HCT116 (cell line): Measurements from ENCODE around the gene PRPH2. TPM values are rescaled to one million over a fixed set of nuclear protein-coding genes. Genes with fewer than 3 reads are reported as not detected.

Experiments
- ATAC-seq: fragments of 200-7000 bp; cut with Tn5 transposase; 2 replicates; pipeline ENCODE4 v1.9.1; 2020; ENCODE audit warnings: mild to moderate bottlenecking, moderate library complexity
- BruUV-seq: library from RNA; stranded (reverse); fragments of 400-500 nt; replicated peaks from 2 replicates; lab custom pipeline; 2021; lab: Mats Ljungman, UMichigan
- CTCF ChIA-PET: fragments of 300-600 bp; sonication (Branson Sonifier 250); formaldehyde crosslinking; loops from one replicate; lab custom pipeline; 2021; ENCODE audit warnings: antibody characterized with exemption; lab: Charles Lee
- POLR2A ChIA-PET: fragments of 300-600, 350-600 bp; sonication (Branson Sonifier 250); formaldehyde crosslinking; loops from one replicate; lab custom pipeline; 2021; ENCODE audit warnings: antibody characterized with exemption; lab: Charles Lee
- RAD21 ChIA-PET, 2 experiments: fragments of 300-600 bp; sonication (Branson Sonifier 250); formaldehyde crosslinking; loops; one replicate each; lab custom pipeline; 2023; ENCODE audit warnings: low total read pairs in 2 of 2; ENCODE audit not compliant: uncharacterized antibody in 2 of 2, unreplicated experiment in 2 of 2, low non-redundant PET in 1 of 2; lab: Charles Lee
- DNase-seq: peaks from one replicate; pipeline ENCODE4 v3.0.0-alpha.2; 2010; ENCODE audit warnings: low read depth, low spot score
- H2AFZ ChIP-seq: fragments of 200-600 bp; shearing (Covaris generic), sonication (generic); 2 replicates; pipeline ENCODE4 v1.6.1; 2017; ENCODE audit warnings: low read depth, mixed run types, mixed read lengths, antibody characterized with exemption, low read length; ENCODE audit not compliant: poor library complexity, severe bottlenecking
- H3K27ac ChIP-seq: 2 replicates; pipeline ENCODE4 v1.5.1; 2012; ENCODE audit warnings: low read depth, low read length
- H3K27me3 ChIP-seq: fragments of 200-600 bp; sonication (generic); 2 replicates; pipeline ENCODE4 v1.6.1; 2016; ENCODE audit warnings: mixed run types, low read length, mixed read lengths; ENCODE audit not compliant: insufficient read depth
- H3K36me3 ChIP-seq, 2 experiments: fragments of 200-500 bp in 1 of 2; fragments of 200-600 bp in 1 of 2; sonication (Bioruptor generic) in 1 of 2; sonication (generic) in 1 of 2; 2 replicates each; pipeline versions ENCODE4 v1.5.1 to v1.6.1; 2014 to 2016; ENCODE audit warnings: low read length in 2 of 2, inconsistent platforms in 1 of 2, mixed read lengths in 1 of 2, mixed run types in 1 of 2; ENCODE audit not compliant: insufficient read depth in 2 of 2, control insufficient read depth in 1 of 2
- H3K4me1 ChIP-seq, 2 experiments: fragments of 200-600 bp in 1 of 2; sonication (generic) in 1 of 2; 2 replicates each; pipeline versions ENCODE4 v1.5.1 to v1.6.1; 2012 to 2017; ENCODE audit warnings: low read length in 2 of 2, inconsistent platforms in 1 of 2, mild to moderate bottlenecking in 1 of 2, mixed read lengths in 1 of 2, mixed run types in 1 of 2, moderate library complexity in 1 of 2; ENCODE audit not compliant: insufficient read depth in 2 of 2, control insufficient read depth in 1 of 2
- H3K4me2 ChIP-seq: fragments of 200-600 bp; sonication (generic); 2 replicates; pipeline ENCODE4 v1.6.1; 2017; ENCODE audit warnings: mixed run types, low read length, mixed read lengths
- H3K4me3 ChIP-seq, 2 experiments: fragments of 200-600 bp in 1 of 2; sonication (generic) in 1 of 2; replicated peaks in 1 of 2; 2 replicates each; pipeline ENCODE4 v1.5.1; 2011 to 2016; ENCODE audit warnings: low read length in 2 of 2, control low read depth in 1 of 2, low read depth in 1 of 2, mild to moderate bottlenecking in 1 of 2, mixed read lengths in 1 of 2, mixed run types in 1 of 2
- H3K79me2 ChIP-seq: fragments of 200-600 bp; sonication (generic); 2 replicates; pipeline ENCODE4 v1.6.1; 2017; ENCODE audit warnings: mild to moderate bottlenecking, mixed run types, low read length, moderate library complexity, mixed read lengths; ENCODE audit not compliant: insufficient read depth
- H3K9ac ChIP-seq: fragments of 200-600 bp; sonication (generic); 2 replicates; pipeline ENCODE4 v1.6.1; 2016; ENCODE audit warnings: low read length, mixed read lengths
- H3K9me2 ChIP-seq: fragments of 200-600 bp; sonication (generic), shearing (Covaris generic); 2 replicates; pipeline ENCODE4 v1.6.1; 2017; ENCODE audit warnings: mixed run types, mild to moderate bottlenecking, moderate library complexity; ENCODE audit not compliant: insufficient read depth
- H3K9me3 ChIP-seq, 2 experiments: fragments of 200-500 bp in 1 of 2; fragments of 200-600 bp in 1 of 2; sonication (Bioruptor generic) in 1 of 2; sonication (generic) in 1 of 2; 2 replicates each; pipeline ENCODE4 v1.6.1; 2014 to 2017; ENCODE audit warnings: low read length in 2 of 2, mixed read lengths in 2 of 2, inconsistent platforms in 1 of 2, low read depth in 1 of 2, mild to moderate bottlenecking in 1 of 2, mixed run types in 1 of 2, moderate library complexity in 1 of 2; ENCODE audit not compliant: control insufficient read depth in 1 of 2, insufficient read depth in 1 of 2
- H4K20me1 ChIP-seq: fragments of 200-600 bp; sonication (generic), shearing (Covaris generic); 2 replicates; pipeline ENCODE4 v1.6.1; 2017; ENCODE audit warnings: mixed run types, mild to moderate bottlenecking, moderate library complexity; ENCODE audit not compliant: insufficient read depth
- CEBPB ChIP-seq: IDR thresholded peaks from 2 replicates; pipeline ENCODE4 v1.6.1; 2012; ENCODE audit warnings: low read depth
- EGR1 ChIP-seq: IDR thresholded peaks from 2 replicates; pipeline ENCODE4 v1.6.1; 2012; ENCODE audit warnings: low read depth
- ELF1 ChIP-seq: IDR thresholded peaks from 2 replicates; pipeline ENCODE4 v1.6.1; 2012; ENCODE audit warnings: low read depth, borderline replicate concordance
- EZH2 ChIP-seq: fragments of 200-600 bp; sonication (generic); IDR thresholded peaks from 2 replicates; pipeline ENCODE4 v1.6.1; 2017; ENCODE audit warnings: antibody characterized with exemption, mixed run types
- RAD21 ChIP-seq: IDR thresholded peaks from 2 replicates; pipeline ENCODE4 v1.6.1; 2012; ENCODE audit warnings: low read depth, mild to moderate bottlenecking
- SP1 ChIP-seq: IDR thresholded peaks from 2 replicates; pipeline ENCODE4 v1.6.1; 2012; ENCODE audit warnings: low read depth
- YY1 ChIP-seq: IDR thresholded peaks from 2 replicates; pipeline ENCODE4 v1.6.1; 2011; ENCODE audit warnings: low read length, low read depth, moderate library complexity, mild to moderate bottlenecking; ENCODE audit not compliant: insufficient replicate concordance; ENCODE audit errors: extremely low read depth
- intact Hi-C: fragments of 100-400 bp; cut with micrococcal nuclease; formaldehyde crosslinking; loops from 2 replicates; pipeline ENCODE4 v1.10.0; 2022
- total RNA-seq: library from RNA; stranded (reverse); gene quantifications from one replicate; pipeline ENCODE4 v1.2.1, GENCODE V29; 2021; ENCODE audit not compliant: unreplicated experiment
- TF ChIP-seq, protein P1 (sequence below): IDR thresholded peaks from 2 replicates; pipeline ENCODE4 v1.6.1; 2011; ENCODE audit warnings: mild to moderate bottlenecking, low read length, moderate library complexity; ENCODE audit not compliant: insufficient replicate concordance; ENCODE audit errors: extremely low read depth
- TF ChIP-seq, protein P2 (sequence below), 3 experiments: fragments of 200-600 bp in 1 of 3; sonication (generic) in 1 of 3; IDR thresholded peaks in 2 of 3; conservative IDR thresholded peaks in 1 of 3; 2 replicates each; pipeline ENCODE4 v1.5.1; 2012 to 2017; ENCODE audit warnings: low read depth in 2 of 3, low read length in 2 of 3, antibody characterized with exemption in 1 of 3, borderline replicate concordance in 1 of 3, control low read depth in 1 of 3, mild to moderate bottlenecking in 1 of 3, mixed read lengths in 1 of 3, mixed run types in 1 of 3, moderate library complexity in 1 of 3; ENCODE audit not compliant: insufficient read depth in 1 of 3
- TF ChIP-seq, protein P3 (sequence below): IDR thresholded peaks from 2 replicates; pipeline ENCODE4 v1.6.1; 2012

The PRPH2 gene
- total RNA-seq, 1 experiment from 2014 or later = not detected

DNA sequence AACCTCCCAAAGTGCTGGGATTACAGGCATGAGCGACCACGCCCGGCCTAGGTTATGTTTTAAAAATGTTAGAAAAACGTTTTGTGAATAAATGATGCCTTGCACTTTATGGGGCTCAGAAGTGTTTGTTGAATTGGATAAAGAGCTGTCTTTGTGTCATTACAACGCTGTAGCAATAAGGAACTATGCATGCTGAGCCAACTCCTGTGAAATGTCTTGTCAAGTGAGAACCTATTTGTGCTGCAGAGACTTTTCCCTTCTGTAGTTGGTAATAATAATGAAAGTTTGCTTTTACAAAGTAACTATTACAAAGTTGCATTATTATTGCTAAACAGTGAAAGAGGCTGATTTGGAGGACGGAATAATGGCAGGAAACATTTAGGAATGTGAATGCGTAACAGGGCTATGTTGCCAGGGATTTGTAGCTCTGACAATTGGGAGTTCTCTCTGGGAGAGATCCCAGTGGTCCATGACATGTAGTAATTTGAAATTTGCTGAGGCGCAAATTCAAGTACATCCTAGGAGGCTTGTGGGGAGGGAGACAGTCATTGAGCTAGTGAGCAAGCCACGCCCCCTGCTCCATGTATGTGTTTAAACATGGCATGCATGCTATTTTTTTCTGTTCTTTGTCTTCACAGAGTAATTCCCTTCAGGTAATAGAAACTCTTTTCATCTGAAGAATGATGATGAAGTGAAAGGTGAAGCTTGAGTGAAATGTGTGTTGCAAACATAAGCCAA is 42.7 kb upstream of the PRPH2 start:
- ChIA-PET POLR2A (no interaction called here), RAD21 (no interaction called here), CTCF (no interaction called here)
- Histone ChIP-seq H3K4me1 (peaks cover 21 to 45% of the 10 kb centered on the region in 2 experiments), H2AFZ (no peak overlapping the region), H3K27me3 (no peaks in the 10 kb centered on the region), H3K9ac (0 out of 2 replicates have a peak overlapping the region, but pooled peaks have one; percentile 25), H3K36me3 (no peaks in the 10 kb centered on the region), H3K79me2 (no peaks in the 10 kb centered on the region), H3K4me3 (no peak overlapping the region), H3K9me3 (no peaks in the 10 kb centered on the region), H3K4me2 (peak overlapping the region; percentile 61), H4K20me1 (no peaks in the 10 kb centered on the region), H3K27ac (peak overlapping the region; percentile 56; the same call in 1 of the 2 replicates), H3K9me2 (no peaks in the 10 kb centered on the region)
- intact Hi-C loops = no loop called here
- DNase-seq = no peak
- ATAC-seq = 0 out of 2 replicates have a peak, but pooled peaks have one; percentile 28
- TF ChIP-seq SP1 (no peak), RAD21 (no peak), YY1 (no peak), EZH2 (no peak), ELF1 (no peak), CEBPB (no peak), EGR1 (no peak)
- TF ChIP-seq, protein P1, sequence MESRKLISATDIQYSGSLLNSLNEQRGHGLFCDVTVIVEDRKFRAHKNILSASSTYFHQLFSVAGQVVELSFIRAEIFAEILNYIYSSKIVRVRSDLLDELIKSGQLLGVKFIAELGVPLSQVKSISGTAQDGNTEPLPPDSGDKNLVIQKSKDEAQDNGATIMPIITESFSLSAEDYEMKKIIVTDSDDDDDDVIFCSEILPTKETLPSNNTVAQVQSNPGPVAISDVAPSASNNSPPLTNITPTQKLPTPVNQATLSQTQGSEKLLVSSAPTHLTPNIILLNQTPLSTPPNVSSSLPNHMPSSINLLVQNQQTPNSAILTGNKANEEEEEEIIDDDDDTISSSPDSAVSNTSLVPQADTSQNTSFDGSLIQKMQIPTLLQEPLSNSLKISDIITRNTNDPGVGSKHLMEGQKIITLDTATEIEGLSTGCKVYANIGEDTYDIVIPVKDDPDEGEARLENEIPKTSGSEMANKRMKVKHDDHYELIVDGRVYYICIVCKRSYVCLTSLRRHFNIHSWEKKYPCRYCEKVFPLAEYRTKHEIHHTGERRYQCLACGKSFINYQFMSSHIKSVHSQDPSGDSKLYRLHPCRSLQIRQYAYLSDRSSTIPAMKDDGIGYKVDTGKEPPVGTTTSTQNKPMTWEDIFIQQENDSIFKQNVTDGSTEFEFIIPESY = no peak
- TF ChIP-seq, protein P2, sequence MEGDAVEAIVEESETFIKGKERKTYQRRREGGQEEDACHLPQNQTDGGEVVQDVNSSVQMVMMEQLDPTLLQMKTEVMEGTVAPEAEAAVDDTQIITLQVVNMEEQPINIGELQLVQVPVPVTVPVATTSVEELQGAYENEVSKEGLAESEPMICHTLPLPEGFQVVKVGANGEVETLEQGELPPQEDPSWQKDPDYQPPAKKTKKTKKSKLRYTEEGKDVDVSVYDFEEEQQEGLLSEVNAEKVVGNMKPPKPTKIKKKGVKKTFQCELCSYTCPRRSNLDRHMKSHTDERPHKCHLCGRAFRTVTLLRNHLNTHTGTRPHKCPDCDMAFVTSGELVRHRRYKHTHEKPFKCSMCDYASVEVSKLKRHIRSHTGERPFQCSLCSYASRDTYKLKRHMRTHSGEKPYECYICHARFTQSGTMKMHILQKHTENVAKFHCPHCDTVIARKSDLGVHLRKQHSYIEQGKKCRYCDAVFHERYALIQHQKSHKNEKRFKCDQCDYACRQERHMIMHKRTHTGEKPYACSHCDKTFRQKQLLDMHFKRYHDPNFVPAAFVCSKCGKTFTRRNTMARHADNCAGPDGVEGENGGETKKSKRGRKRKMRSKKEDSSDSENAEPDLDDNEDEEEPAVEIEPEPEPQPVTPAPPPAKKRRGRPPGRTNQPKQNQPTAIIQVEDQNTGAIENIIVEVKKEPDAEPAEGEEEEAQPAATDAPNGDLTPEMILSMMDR (IDR thresholded peaks at IDR 0.05 in 2 of 3, conservative IDR thresholded peaks at IDR 0.05 in 1 of 3; ENCODE audit: borderline replicate concordance in 1 of 3, insufficient read depth in 1 of 3, low read depth in 2 of 3, low read length in 2 of 3) = no peak
- TF ChIP-seq, protein P3, sequence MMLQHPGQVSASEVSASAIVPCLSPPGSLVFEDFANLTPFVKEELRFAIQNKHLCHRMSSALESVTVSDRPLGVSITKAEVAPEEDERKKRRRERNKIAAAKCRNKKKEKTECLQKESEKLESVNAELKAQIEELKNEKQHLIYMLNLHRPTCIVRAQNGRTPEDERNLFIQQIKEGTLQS = no peak
- BruUV-seq = no TSS peak
